Tibial nerve (tissue), 4 donors: Measurements from ENCODE around the gene GRK2.

Experiments
- CTCF ChIP-seq, 5 experiments: fragments of 200-600 bp in 3 of 5; fragments of 450-650 bp in 2 of 5; sonication (generic) in 3 of 5; IDR thresholded peaks; one replicate each; pipeline ENCODE4 v1.5.1; 2016 to 2019; ENCODE audit warnings: antibody characterized with exemption in 5 of 5, mild to moderate bottlenecking in 3 of 5, moderate library complexity in 2 of 5
- EP300 ChIP-seq, 2 donors: sonication (generic); formaldehyde crosslinking; IDR thresholded peaks; one replicate each; pipeline ENCODE4 v1.6.1; 2017; ENCODE audit warnings: antibody characterized with exemption in 2 of 2, mild to moderate bottlenecking in 1 of 2
- POLR2A ChIP-seq, 2 donors: fragments of 450-650 bp; IDR thresholded peaks; one replicate each; pipeline ENCODE4 v1.6.1; 2017; ENCODE audit warnings: antibody characterized with exemption in 2 of 2, mild to moderate bottlenecking in 2 of 2, moderate library complexity in 2 of 2

- no peak for TF ChIP-seq CTCF (IDR thresholded peaks at IDR 0.05)
- no peak for TF ChIP-seq EP300 (IDR thresholded peaks at IDR 0.05)
- TF ChIP-seq POLR2A (IDR thresholded peaks at IDR 0.05) = no peak
These were observed 21.2 kb upstream of the GRK2 start for GRCh38 chr11:67245046-67245445.
